Mucosa of rectum (tissue), 2 donors: ENCODE data around the gene POLD4.

Source experiments
- H3K27ac ChIP-seq, 2 donors: one replicate each; pipeline ENCODE4 v1.7.0; 2013; ENCODE audit warnings: inconsistent platforms in 2 of 2, low read depth in 2 of 2, low read length in 2 of 2
- H3K27me3 ChIP-seq, 2 donors: one replicate each; pipeline ENCODE4 v1.7.0; 2013; ENCODE audit warnings: low read length in 2 of 2; ENCODE audit not compliant: control insufficient read depth in 2 of 2, insufficient read depth in 2 of 2
- H3K36me3 ChIP-seq, 2 donors: one replicate each; pipeline ENCODE4 v1.7.0; 2013; ENCODE audit warnings: low read length in 2 of 2; ENCODE audit not compliant: control insufficient read depth in 2 of 2, insufficient read depth in 2 of 2
- H3K4me1 ChIP-seq, 2 donors: one replicate each; pipeline ENCODE4 v1.7.0; 2013; ENCODE audit warnings: low read length in 2 of 2, mild to moderate bottlenecking in 1 of 2; ENCODE audit not compliant: control insufficient read depth in 2 of 2, insufficient read depth in 2 of 2
- H3K4me3 ChIP-seq, 2 donors: one replicate each; pipeline ENCODE4 v1.7.0; 2013; ENCODE audit warnings: low read length in 2 of 2
- H3K9ac ChIP-seq, 2 donors: one replicate each; pipeline ENCODE4 v1.7.0; 2013; ENCODE audit warnings: low read length in 2 of 2, low read depth in 1 of 2, mild to moderate bottlenecking in 1 of 2
- H3K9me3 ChIP-seq, 2 donors: one replicate each; pipeline ENCODE4 v1.7.0; 2013; ENCODE audit warnings: low read length in 2 of 2; ENCODE audit not compliant: control insufficient read depth in 2 of 2
- donor health status: healthy.
- donor health status: Normal muscosa, but diverticular disease.

The POLD4 gene

GRCh38 chr11:67376063-67376820 lies 22.9 kb upstream of the POLD4 start:
- Histone ChIP-seq H3K4me3 (no peak overlapping the region), H3K9me3 (no peaks in the 10 kb centered on the region), H3K9ac (no peak overlapping the region), H3K4me1 (peaks cover 22 to 37% of the 10 kb centered on the region in 2 donors), H3K27me3 (no peaks in the 10 kb centered on the region), H3K27ac (no peak overlapping the region), H3K36me3 (no peaks in the 10 kb centered on the region)

- H3K9me3 ChIP-seq = no peaks in the 10 kb centered on the region
- H3K4me3 ChIP-seq = no peak overlapping the region
- no peak overlapping the region for H3K9ac ChIP-seq
- H3K4me1 ChIP-seq = peaks cover 25 to 37% of the 10 kb centered on the region in 2 donors
- H3K27ac ChIP-seq = no peak overlapping the region
- H3K27me3 ChIP-seq = no peaks in the 10 kb centered on the region
- no peaks in the 10 kb centered on the region for H3K36me3 ChIP-seq
These were observed 22.1 kb upstream of the POLD4 start for GRCh38 chr11:67375320-67376055.

DNA sequence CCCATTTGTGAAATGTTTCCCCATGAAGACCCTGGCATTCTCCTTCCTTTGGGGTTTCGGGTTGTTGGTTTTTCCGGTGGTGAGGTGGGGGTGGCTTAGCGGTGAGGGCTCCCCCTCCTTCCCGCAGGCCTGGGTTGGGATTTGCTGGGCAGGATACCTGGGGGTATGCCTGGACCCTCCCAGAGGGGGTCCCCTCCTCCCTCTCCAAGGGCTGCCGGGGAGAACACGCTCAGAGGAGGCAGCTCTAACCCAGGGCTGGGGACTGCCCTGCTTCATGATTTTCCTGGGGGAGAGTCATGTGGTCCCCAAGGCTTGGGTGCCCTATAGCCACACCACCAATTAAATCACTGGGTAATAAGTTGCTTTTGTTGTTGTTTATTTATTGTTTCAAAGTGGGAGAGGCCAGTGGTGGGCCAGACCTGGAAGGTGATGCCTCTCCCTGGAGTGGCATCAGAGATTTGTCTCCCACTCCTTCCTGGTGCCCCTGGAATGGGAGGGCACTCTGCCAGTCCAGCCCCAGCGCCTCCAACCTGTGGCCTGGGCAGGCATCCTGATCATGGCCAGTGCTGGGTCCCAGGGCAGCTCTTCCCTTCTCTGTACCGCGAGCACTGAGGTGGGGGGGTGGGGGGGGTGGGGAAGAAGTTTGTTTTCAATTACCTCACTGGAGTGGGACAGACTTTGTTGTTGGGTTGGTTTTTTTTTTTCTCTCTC lies 21.4 kb upstream of the POLD4 start:
- H3K4me3 ChIP-seq = peak overlapping the region; percentile 13 to 69
- no peaks in the 10 kb centered on the region for H3K36me3 ChIP-seq
- no peaks in the 10 kb centered on the region for H3K27me3 ChIP-seq
- peak overlapping the region; percentile 32 to 51 for H3K9ac ChIP-seq
- H3K27ac ChIP-seq = peak overlapping the region in 1 of 2 donors; percentile 89
- peaks cover 26 to 36% of the 10 kb centered on the region in 2 donors for H3K4me1 ChIP-seq
- no peaks in the 10 kb centered on the region for H3K9me3 ChIP-seq

GRCh38 chr11:67373648-67374570 lies 20.6 kb upstream of the POLD4 start:
- H3K9me3 ChIP-seq = no peaks in the 10 kb centered on the region
- peaks cover 26 to 27% of the 10 kb centered on the region in 2 donors for H3K4me1 ChIP-seq
- H3K27me3 ChIP-seq = no peaks in the 10 kb centered on the region
- no peaks in the 10 kb centered on the region for H3K36me3 ChIP-seq
- peak overlapping the region; percentile 56 to 69 for H3K4me3 ChIP-seq
- H3K27ac ChIP-seq = peak overlapping the region; percentile 86 to 89
- H3K9ac ChIP-seq = peak overlapping the region; percentile 58 to 81

DNA sequence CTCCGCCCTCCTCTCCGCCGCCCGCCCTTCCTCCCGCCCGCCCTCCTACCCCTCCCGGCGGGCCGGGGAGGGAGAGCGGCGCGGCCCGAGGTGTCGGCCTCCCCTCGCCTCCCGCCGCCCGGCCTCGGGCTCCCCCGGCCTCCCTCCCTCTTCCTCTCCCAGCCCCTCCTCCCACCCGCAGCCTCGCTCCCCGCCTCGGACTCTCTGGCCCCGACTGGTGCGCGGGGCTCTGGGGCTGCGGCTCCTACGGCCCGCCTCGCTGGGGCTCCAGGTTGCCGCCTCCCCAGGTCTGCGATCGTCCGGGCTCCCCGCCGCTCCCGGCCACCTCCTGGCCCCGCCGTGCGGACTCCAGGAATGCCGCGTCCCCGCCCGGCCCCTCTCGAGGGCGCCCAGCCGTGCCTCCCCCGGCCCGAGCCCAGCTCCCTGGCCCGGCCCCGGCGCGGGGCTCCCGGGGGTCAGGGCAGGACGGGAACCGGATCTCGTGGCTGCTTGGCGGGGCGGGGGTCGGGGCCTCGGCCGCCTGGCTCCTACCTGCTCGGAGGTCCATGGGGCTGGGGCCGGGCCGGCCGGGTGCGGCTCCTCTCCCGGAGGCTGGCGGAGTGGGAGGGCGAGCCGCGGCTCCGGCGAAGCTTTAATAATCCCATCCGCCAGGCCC lies 19.8 kb upstream of the POLD4 start, which contains the start of gene CLCF1:
CLCF1 (minus strand) TSS at position 606 of the 655 bp plus-strand sequence; CDS start at position 547, 59 bp downstream.
- H3K9me3 ChIP-seq = no peaks in the 10 kb centered on the region
- no peaks in the 10 kb centered on the region for H3K27me3 ChIP-seq
- peak within 1 kb of the TSS; percentile 56 to 69 for H3K4me3 ChIP-seq
- H3K4me1 ChIP-seq = peaks cover 26 to 28% of the 10 kb centered on the region in 2 donors
- peak within 1 kb of the TSS; percentile 58 to 81 for H3K9ac ChIP-seq
- H3K27ac ChIP-seq = peak within 1 kb of the TSS; percentile 86 to 89
- H3K36me3 ChIP-seq = no peaks in the 10 kb centered on the region

DNA sequence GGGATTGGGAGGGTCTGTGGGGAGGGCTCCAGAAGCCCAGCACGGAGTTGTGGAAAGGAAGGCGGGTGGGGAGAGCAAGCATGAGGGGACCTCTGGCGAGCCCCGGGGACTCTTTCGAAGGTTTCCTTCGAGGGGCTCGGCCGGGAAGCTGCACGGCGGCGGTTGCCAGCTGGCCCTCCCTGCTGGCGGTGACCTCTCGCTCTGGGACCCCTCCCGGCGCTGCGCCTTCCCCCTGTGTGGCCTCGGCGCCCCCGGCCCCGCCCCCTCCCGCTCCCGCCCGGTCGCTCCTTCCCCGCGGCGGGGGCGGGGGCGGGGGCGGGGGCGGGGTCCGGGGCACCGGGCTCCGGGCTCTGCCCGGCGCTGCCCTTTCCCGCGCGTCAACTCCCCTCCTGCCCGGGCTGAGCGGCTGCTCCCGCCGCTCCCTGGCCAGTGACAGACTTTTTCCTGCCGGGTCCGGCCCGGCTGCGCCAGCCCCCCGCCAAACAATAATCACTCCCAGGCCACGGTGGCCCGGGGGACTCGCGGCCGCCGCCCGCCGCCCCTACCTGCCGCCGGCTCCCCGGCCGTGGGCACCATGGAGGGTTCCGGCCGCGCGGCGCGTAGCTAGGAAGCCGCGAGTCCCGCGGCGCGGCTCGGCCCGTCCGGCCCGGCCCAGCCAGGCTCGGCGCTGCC lies 19.1 kb upstream of the POLD4 start:
- Histone ChIP-seq H3K9ac (peak overlapping the region; percentile 52 to 81), H3K4me3 (peak overlapping the region; percentile 50 to 60), H3K9me3 (no peaks in the 10 kb centered on the region), H3K4me1 (peaks cover 28 to 29% of the 10 kb centered on the region in 2 donors), H3K27me3 (no peaks in the 10 kb centered on the region), H3K27ac (peak overlapping the region; percentile 86 to 89), H3K36me3 (no peaks in the 10 kb centered on the region)

- no peaks in the 10 kb centered on the region for H3K36me3 ChIP-seq
- H3K4me3 ChIP-seq = peak overlapping the region; percentile 25 to 60
- H3K27ac ChIP-seq = peak overlapping the region; percentile 36 to 66
- peak overlapping the region; percentile 40 to 52 for H3K9ac ChIP-seq
- H3K27me3 ChIP-seq = no peaks in the 10 kb centered on the region
- H3K4me1 ChIP-seq = peaks cover 32 to 34% of the 10 kb centered on the region in 2 donors
- H3K9me3 ChIP-seq = no peaks in the 10 kb centered on the region
These were observed 18.6 kb upstream of the POLD4 start for GRCh38 chr11:67371911-67372320.

- no peaks in the 10 kb centered on the region for H3K27me3 ChIP-seq
- H3K4me1 ChIP-seq = peaks cover 34 to 36% of the 10 kb centered on the region in 2 donors
- peak overlapping the region; percentile 25 to 60 for H3K4me3 ChIP-seq
- peak overlapping the region in 1 of 2 donors; percentile 66 for H3K27ac ChIP-seq
- no peaks in the 10 kb centered on the region for H3K9me3 ChIP-seq
- H3K36me3 ChIP-seq = no peaks in the 10 kb centered on the region
- peak overlapping the region; percentile 5 to 40 for H3K9ac ChIP-seq
These were observed 18.0 kb upstream of the POLD4 start for GRCh38 chr11:67371189-67371910.
